ENCODE data around the gene NKD2.

The NKD2 gene

GRCh38 chr5:1018596-1018995, 10.0 kb downstream of the NKD2 start:
- H3K4me2 ChIP-seq (ENCODE audit: low read length) = no peak overlapping the region
- H3K9me2 ChIP-seq (replicated peaks; ENCODE audit: control insufficient read depth, low read length) = no peaks in the 10 kb centered on the region
- no peak for TF ChIP-seq EZH2phosphoT487 (IDR thresholded peaks at IDR 0.05; ENCODE audit: borderline replicate concordance, low read length)
- no peak for TF ChIP-seq CTCF (IDR thresholded peaks at IDR 0.05; ENCODE audit: low read depth, low read length, poor library complexity, severe bottlenecking)
- no peaks in the 10 kb centered on the region for H3K79me2 ChIP-seq (ENCODE audit: control insufficient read depth, low read length)
- H3K27me3 ChIP-seq (ENCODE audit: control insufficient read depth, low read length) = no peaks in the 10 kb centered on the region
- H3K4me3 ChIP-seq (ENCODE audit: low read length) = no peak overlapping the region
- no peaks in the 10 kb centered on the region for H3K4me1 ChIP-seq (ENCODE audit: control insufficient read depth, low read length)
- H3K36me3 ChIP-seq (ENCODE audit: control insufficient read depth, low read length) = no peaks in the 10 kb centered on the region
- no peak overlapping the region for H3K27ac ChIP-seq (ENCODE audit: low read depth, low read length)
- no peaks in the 10 kb centered on the region for H4K20me1 ChIP-seq (ENCODE audit: control insufficient read depth, insufficient read depth, low read depth, low read length)
- H3K9me3 ChIP-seq (ENCODE audit: control insufficient read depth, insufficient read depth, low read length) = no peaks in the 10 kb centered on the region
- no peaks in the 10 kb centered on the region for H3F3A ChIP-seq (ENCODE audit: control insufficient read depth, insufficient read depth)

GRCh38 chr5:1019001-1019905, 10.7 kb downstream of the NKD2 start:
- Histone ChIP-seq H3K4me2 (ENCODE audit: low read length) (no peak overlapping the region), H3K79me2 (ENCODE audit: control insufficient read depth, low read length) (no peaks in the 10 kb centered on the region), H4K20me1 (ENCODE audit: control insufficient read depth, insufficient read depth, low read depth, low read length) (no peaks in the 10 kb centered on the region), H3K9me3 (ENCODE audit: control insufficient read depth, insufficient read depth, low read length) (no peaks in the 10 kb centered on the region), H3K27me3 (ENCODE audit: control insufficient read depth, low read length) (no peaks in the 10 kb centered on the region), H3K36me3 (ENCODE audit: control insufficient read depth, low read length) (no peaks in the 10 kb centered on the region), H3K4me1 (ENCODE audit: control insufficient read depth, low read length) (no peaks in the 10 kb centered on the region), H3K27ac (ENCODE audit: low read depth, low read length) (no peak overlapping the region), H3K9me2 (replicated peaks; ENCODE audit: control insufficient read depth, low read length) (no peaks in the 10 kb centered on the region), H3F3A (ENCODE audit: control insufficient read depth, insufficient read depth) (no peaks in the 10 kb centered on the region), H3K4me3 (ENCODE audit: low read length) (no peak overlapping the region)
- TF ChIP-seq CTCF (IDR thresholded peaks at IDR 0.05; ENCODE audit: low read depth, low read length, poor library complexity, severe bottlenecking) (no peak), EZH2phosphoT487 (IDR thresholded peaks at IDR 0.05; ENCODE audit: borderline replicate concordance, low read length) (no peak)

- Histone ChIP-seq H3K9me3 (ENCODE audit: control insufficient read depth, insufficient read depth, low read length) (no peaks in the 10 kb centered on the region), H3F3A (ENCODE audit: control insufficient read depth, insufficient read depth) (no peaks in the 10 kb centered on the region), H3K9me2 (replicated peaks; ENCODE audit: control insufficient read depth, low read length) (no peaks in the 10 kb centered on the region), H3K27ac (ENCODE audit: low read depth, low read length) (no peak overlapping the region), H4K20me1 (ENCODE audit: control insufficient read depth, insufficient read depth, low read depth, low read length) (no peaks in the 10 kb centered on the region), H3K36me3 (ENCODE audit: control insufficient read depth, low read length) (no peaks in the 10 kb centered on the region), H3K4me3 (ENCODE audit: low read length) (no peak overlapping the region), H3K4me2 (ENCODE audit: low read length) (no peak overlapping the region), H3K27me3 (ENCODE audit: control insufficient read depth, low read length) (no peaks in the 10 kb centered on the region), H3K4me1 (ENCODE audit: control insufficient read depth, low read length) (no peaks in the 10 kb centered on the region), H3K79me2 (ENCODE audit: control insufficient read depth, low read length) (no peaks in the 10 kb centered on the region)
- TF ChIP-seq EZH2phosphoT487 (IDR thresholded peaks at IDR 0.05; ENCODE audit: borderline replicate concordance, low read length) (no peak), CTCF (IDR thresholded peaks at IDR 0.05; ENCODE audit: low read depth, low read length, poor library complexity, severe bottlenecking) (no peak)
Observed at GRCh38 chr5:1020452-1020961, 11.9 kb downstream of the NKD2 start.

Measured in DOHH2 (cell line).